K562 (cell line): Measurements from ENCODE around the gene SCAMP3. TPM values are rescaled to one million over a fixed set of nuclear protein-coding genes. Genes with fewer than 3 reads are reported as not detected.

ENCODE experiments used
- ASH1L ChIP-seq: fragments of 450-650 bp; IDR thresholded peaks from 2 replicates; pipeline ENCODE4 v1.6.1; 2018; ENCODE audit warnings: borderline replicate concordance, mild to moderate bottlenecking, low read depth; ENCODE audit not compliant: partially characterized antibody
- ATF7 ChIP-seq: fragments of 450-650 bp; IDR thresholded peaks from 2 replicates; pipeline ENCODE4 v1.7.1; 2014; ENCODE audit warnings: mild to moderate bottlenecking, moderate library complexity
- C11orf30 ChIP-seq: fragments of 450-650 bp; IDR thresholded peaks from 2 replicates; pipeline ENCODE4 v1.6.1; 2016; ENCODE audit warnings: low read depth, mild to moderate bottlenecking
- CAMTA2 ChIP-seq: fragments of 250-450 bp; sonication (Bioruptor Pico); conservative IDR thresholded peaks from 2 replicates; pipeline ENCODE4 v1.5.1; 2022
- DDX20 ChIP-seq: fragments of 450-650 bp; IDR thresholded peaks from 2 replicates; pipeline ENCODE4 v1.6.1; 2016; ENCODE audit warnings: missing genetic modification characterization, low read depth, mild to moderate bottlenecking, missing compliant biosample characterization, moderate library complexity
- JUN ChIP-seq, 2 experiments: sonication (generic) in 1 of 2; formaldehyde crosslinking in 1 of 2; IDR thresholded peaks; 2 replicates each; pipeline versions ENCODE4 v1.6.1 to v1.8.0; 2012 to 2022; ENCODE audit warnings: borderline replicate concordance in 2 of 2, mild to moderate bottlenecking in 2 of 2, improper control_type of control experiment in 1 of 2, low read depth in 1 of 2, low read length in 1 of 2, missing genetic modification reagents in 1 of 2
- MBD2 ChIP-seq: sonication (generic); IDR thresholded peaks from 2 replicates; pipeline ENCODE4 v1.6.1; 2016; ENCODE audit warnings: low read depth, borderline replicate concordance
- MYNN ChIP-seq, 2 experiments: sonication (generic); formaldehyde crosslinking in 1 of 2; IDR thresholded peaks; 2 replicates each; pipeline versions ENCODE4 v1.5.0 to v1.6.1; 2016 to 2020; ENCODE audit warnings: antibody characterized with exemption in 1 of 2, missing genetic modification reagents in 1 of 2
- PPARD ChIP-seq: fragments of 250-450 bp; sonication (Bioruptor Pico); IDR thresholded peaks from 2 replicates; pipeline ENCODE4 v1.8.0; 2022; ENCODE audit warnings: inconsistent platforms, mild to moderate bottlenecking, moderate library complexity
- SP2 ChIP-seq: IDR thresholded peaks from 2 replicates; pipeline ENCODE4 v1.6.1; 2011; ENCODE audit warnings: mild to moderate bottlenecking, low read depth, low read length, moderate library complexity; ENCODE audit not compliant: poor library complexity, severe bottlenecking; ENCODE audit errors: extremely low read depth
- SUPT5H ChIP-seq: fragments of 450-650 bp; IDR thresholded peaks from 2 replicates; pipeline ENCODE4 v1.6.1; 2016
- ZNF444 ChIP-seq: fragments of 250-450 bp; sonication (Bioruptor Pico); IDR thresholded peaks from 2 replicates; pipeline ENCODE4 v1.4.0; 2020; ENCODE audit warnings: mild to moderate bottlenecking, moderate library complexity
- ZNF445 ChIP-seq: fragments of 250-450 bp; sonication (Bioruptor Pico); IDR thresholded peaks from 2 replicates; pipeline ENCODE4 v1.4.0; 2020; ENCODE audit warnings: low read depth, mild to moderate bottlenecking, moderate library complexity
- ZNF77 ChIP-seq: fragments of 250-450 bp; sonication (Bioruptor Pico); IDR thresholded peaks from 2 replicates; pipeline ENCODE4 v1.5.0; 2020
- polyA plus RNA-seq, 8 experiments: library from polyadenylated mRNA; depleted of rRNA in 4 of 8; stranded (reverse) in 5 of 8; unstranded in 3 of 8; fragments of >200 nt; fragmentation: Nextera tagmentation in 2 of 8; fragmentation: Illumina TruSeq in 1 of 8; extraction: Ambion mirVana in 2 of 8; extraction: Trizol in 1 of 8; gene quantifications; 2 replicates each; pipeline versions ENCODE4 v1.2.1 to v1.2.3, GENCODE V29; 2011 to 2014; ENCODE audit warnings: inconsistent platforms in 1 of 8, missing spikeins in 1 of 8
- total RNA-seq, 7 experiments: library from RNA; depleted of rRNA in 6 of 7; stranded (reverse); fragments of >200 nt in 6 of 7; fragmentation: Illumina TruSeq in 2 of 7; extraction: Trizol in 2 of 7; gene quantifications; 2 replicates each; pipeline versions ENCODE4 v1.2.1 to v1.2.3, GENCODE V29; 2011 to 2021; ENCODE audit warnings: low replicate concordance in 1 of 7
- TF ChIP-seq, protein P1 (sequence below): conservative IDR thresholded peaks from 2 replicates; pipeline ENCODE4 v1.6.1; 2011; ENCODE audit warnings: low read depth, mild to moderate bottlenecking, low read length; ENCODE audit not compliant: control insufficient read depth
- TF ChIP-seq, protein P2 (sequence below), 2 experiments: fragments of 450-650 bp in 1 of 2; sonication (generic) in 1 of 2; formaldehyde crosslinking; conservative IDR thresholded peaks; 2 replicates each; pipeline versions ENCODE4 v1.4.0 to v1.8.1; 2020 to 2022; ENCODE audit warnings: mild to moderate bottlenecking in 1 of 2, missing genetic modification reagents in 1 of 2
- TF ChIP-seq, protein P3 (sequence below): fragments of 450-650 bp; formaldehyde crosslinking; IDR thresholded peaks from 2 replicates; pipeline ENCODE4 v1.4.0; 2020; ENCODE audit warnings: mild to moderate bottlenecking
- TF ChIP-seq, protein P4 (sequence below), 2 experiments: fragments of 450-650 bp; conservative IDR thresholded peaks; 2 replicates each; pipeline ENCODE4 v1.6.1; 2017; ENCODE audit warnings: mild to moderate bottlenecking in 2 of 2, moderate library complexity in 2 of 2

The SCAMP3 gene
- total and polyA plus RNA-seq, 9 of the 15 experiments (the other 6 are each of a cell fraction or from before 2014, with no cell fraction given) = 14.2 to 131 (median 86.1) TPM

DNA sequence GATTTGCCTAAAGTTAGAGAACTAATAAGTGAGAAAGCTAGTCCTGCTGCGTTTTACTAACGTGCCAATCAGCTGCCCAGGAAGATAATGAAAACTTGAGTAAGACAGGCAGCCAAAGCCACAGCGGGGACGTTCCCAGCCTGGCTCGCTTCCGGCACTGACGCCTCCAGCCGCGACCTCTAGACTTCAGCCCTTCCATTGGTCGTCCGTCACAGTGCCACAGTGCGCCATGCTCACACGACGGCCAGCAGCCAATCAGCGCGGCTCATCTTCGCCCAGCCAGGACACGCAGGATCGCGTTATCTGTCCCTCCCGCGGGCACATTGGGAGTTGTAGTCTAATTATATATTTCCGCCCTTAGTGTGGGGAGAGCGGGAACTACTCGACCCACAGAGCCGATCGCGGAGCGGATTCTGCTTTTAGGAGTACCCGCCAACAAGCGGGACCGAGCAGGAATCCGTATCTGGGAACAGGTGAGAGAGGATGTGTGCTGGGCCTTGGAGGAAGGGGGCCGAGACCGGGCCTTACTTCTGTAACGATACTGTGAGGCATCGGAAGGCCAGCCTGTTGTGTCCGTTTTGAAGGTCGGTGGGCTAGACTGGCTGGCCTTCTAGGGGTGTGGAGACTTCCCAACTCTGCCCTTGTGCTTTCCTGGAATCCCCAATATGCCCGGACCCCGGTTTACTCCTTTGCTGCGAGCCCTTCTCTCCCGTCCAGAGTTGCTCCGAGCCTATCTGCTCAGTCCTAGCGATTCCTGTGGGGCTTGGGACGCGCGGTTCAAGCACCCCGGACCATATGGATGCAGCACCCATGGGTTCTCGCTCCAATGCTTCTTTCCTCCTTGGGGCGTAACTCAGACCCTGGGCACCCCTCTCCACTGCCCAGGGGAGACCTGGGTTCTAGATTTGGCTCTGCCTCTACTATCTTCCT, 46.6 kb upstream of the SCAMP3 start, which contains the start of gene FDPS (continued):
- TF ChIP-seq JUN (IDR thresholded peaks at IDR 0.05; ENCODE audit: borderline replicate concordance, low read depth, low read length) (peak; percentile 55; the same call in 1 of the 2 replicates), JUN (CRISPR knock-in tag; IDR thresholded peaks at IDR 0.05; ENCODE audit: borderline replicate concordance) (no peak), DDX20 (no peak), PPARD (no peak), ZNF444 (CRISPR knock-in tag) (no peak), SP2 (no peak), C11orf30 (peak; percentile 95), MYNN (IDR thresholded peaks at IDR 0.05) (no peak; the same call in 1 of the 2 replicates), MYNN (CRISPR knock-in tag; IDR thresholded peaks at IDR 0.05) (no peak), ZNF77 (CRISPR knock-in tag) (no peak), ATF7 (peak; percentile 91), CAMTA2 (CRISPR knock-in tag) (no peak), MBD2 (peak; percentile 98), ASH1L (peak; percentile 88), SUPT5H (no peak; the same call in none of the 2 replicates), ZNF445 (CRISPR knock-in tag) (no peak)
- TF ChIP-seq, protein P1, sequence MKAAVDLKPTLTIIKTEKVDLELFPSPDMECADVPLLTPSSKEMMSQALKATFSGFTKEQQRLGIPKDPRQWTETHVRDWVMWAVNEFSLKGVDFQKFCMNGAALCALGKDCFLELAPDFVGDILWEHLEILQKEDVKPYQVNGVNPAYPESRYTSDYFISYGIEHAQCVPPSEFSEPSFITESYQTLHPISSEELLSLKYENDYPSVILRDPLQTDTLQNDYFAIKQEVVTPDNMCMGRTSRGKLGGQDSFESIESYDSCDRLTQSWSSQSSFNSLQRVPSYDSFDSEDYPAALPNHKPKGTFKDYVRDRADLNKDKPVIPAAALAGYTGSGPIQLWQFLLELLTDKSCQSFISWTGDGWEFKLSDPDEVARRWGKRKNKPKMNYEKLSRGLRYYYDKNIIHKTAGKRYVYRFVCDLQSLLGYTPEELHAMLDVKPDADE = peak; percentile 97
- TF ChIP-seq, protein P2, sequence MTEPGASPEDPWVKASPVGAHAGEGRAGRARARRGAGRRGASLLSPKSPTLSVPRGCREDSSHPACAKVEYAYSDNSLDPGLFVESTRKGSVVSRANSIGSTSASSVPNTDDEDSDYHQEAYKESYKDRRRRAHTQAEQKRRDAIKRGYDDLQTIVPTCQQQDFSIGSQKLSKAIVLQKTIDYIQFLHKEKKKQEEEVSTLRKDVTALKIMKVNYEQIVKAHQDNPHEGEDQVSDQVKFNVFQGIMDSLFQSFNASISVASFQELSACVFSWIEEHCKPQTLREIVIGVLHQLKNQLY (CRISPR knock-in tag; conservative IDR thresholded peaks at IDR 0.05) = no peak
- TF ChIP-seq, protein P3, sequence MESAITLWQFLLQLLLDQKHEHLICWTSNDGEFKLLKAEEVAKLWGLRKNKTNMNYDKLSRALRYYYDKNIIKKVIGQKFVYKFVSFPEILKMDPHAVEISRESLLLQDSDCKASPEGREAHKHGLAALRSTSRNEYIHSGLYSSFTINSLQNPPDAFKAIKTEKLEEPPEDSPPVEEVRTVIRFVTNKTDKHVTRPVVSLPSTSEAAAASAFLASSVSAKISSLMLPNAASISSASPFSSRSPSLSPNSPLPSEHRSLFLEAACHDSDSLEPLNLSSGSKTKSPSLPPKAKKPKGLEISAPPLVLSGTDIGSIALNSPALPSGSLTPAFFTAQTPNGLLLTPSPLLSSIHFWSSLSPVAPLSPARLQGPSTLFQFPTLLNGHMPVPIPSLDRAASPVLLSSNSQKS (CRISPR knock-in tag) = no peak
- TF ChIP-seq, protein P4, sequence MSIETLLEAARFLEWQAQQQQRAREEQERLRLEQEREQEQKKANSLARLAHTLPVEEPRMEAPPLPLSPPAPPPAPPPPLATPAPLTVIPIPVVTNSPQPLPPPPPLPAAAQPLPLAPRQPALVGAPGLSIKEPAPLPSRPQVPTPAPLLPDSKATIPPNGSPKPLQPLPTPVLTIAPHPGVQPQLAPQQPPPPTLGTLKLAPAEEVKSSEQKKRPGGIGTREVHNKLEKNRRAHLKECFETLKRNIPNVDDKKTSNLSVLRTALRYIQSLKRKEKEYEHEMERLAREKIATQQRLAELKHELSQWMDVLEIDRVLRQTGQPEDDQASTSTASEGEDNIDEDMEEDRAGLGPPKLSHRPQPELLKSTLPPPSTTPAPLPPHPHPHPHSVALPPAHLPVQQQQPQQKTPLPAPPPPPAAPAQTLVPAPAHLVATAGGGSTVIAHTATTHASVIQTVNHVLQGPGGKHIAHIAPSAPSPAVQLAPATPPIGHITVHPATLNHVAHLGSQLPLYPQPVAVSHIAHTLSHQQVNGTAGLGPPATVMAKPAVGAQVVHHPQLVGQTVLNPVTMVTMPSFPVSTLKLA (conservative IDR thresholded peaks at IDR 0.05) = peak; percentile 74 to 89
